Right lobe of liver (tissue), 4 donors: Measurements from ENCODE around the gene SOX8.

Experiments used
- POLR2A ChIP-seq: fragments of 450-650 bp; IDR thresholded peaks from one replicate; pipeline ENCODE4 v1.6.1; 2017; ENCODE audit warnings: antibody characterized with exemption, mild to moderate bottlenecking
- TF ChIP-seq, protein P1 (sequence below), 4 donors: fragments of 200-600 bp in 3 of 4; fragments of 450-650 bp in 1 of 4; IDR thresholded peaks; one replicate each; pipeline versions ENCODE4 v1.5.1 to v1.8.0; 2016 to 2022; ENCODE audit warnings: antibody characterized with exemption in 4 of 4, mild to moderate bottlenecking in 2 of 4
- donor health status: DM: no; HTN: no; CAD: no.
- donor health status: DM: no; HTN: no; CAD: no.
- donor health status: DM: no; HTN: yes; CAD: no.

DNA sequence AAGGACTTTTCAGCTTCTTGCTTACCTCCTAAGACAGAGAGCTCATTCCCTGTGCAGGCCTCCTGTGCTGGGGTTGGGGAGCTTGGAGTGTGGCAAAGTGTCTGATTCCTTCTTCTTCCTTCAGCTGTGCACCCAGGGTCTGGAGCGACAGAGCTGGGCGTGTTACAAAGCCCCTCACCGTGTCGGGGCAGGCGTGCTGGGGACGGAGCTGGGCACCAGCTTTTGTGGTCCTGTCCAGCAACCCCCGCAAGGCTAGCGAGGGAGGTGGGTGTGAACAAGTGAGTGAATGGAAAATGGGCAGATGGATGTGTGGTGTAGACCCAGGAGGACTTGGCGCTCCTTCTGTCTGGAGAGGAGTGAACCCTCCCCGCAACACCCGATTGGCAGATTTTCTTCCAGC, 23.7 kb downstream of the SOX8 start:
- TF ChIP-seq, protein P1, sequence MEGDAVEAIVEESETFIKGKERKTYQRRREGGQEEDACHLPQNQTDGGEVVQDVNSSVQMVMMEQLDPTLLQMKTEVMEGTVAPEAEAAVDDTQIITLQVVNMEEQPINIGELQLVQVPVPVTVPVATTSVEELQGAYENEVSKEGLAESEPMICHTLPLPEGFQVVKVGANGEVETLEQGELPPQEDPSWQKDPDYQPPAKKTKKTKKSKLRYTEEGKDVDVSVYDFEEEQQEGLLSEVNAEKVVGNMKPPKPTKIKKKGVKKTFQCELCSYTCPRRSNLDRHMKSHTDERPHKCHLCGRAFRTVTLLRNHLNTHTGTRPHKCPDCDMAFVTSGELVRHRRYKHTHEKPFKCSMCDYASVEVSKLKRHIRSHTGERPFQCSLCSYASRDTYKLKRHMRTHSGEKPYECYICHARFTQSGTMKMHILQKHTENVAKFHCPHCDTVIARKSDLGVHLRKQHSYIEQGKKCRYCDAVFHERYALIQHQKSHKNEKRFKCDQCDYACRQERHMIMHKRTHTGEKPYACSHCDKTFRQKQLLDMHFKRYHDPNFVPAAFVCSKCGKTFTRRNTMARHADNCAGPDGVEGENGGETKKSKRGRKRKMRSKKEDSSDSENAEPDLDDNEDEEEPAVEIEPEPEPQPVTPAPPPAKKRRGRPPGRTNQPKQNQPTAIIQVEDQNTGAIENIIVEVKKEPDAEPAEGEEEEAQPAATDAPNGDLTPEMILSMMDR (IDR thresholded peaks at IDR 0.05), result no peak
- no peak for TF ChIP-seq POLR2A
